ENCODE data around the gene SGF29. TPM values are rescaled to one million over a fixed set of nuclear protein-coding genes. Genes with fewer than 3 reads are reported as not detected.

The SGF29 gene
- total and polyA plus RNA-seq, 2 of the 8 experiments (the other 6 are each of a cell fraction or from before 2014, with no cell fraction given): 3.1 to 22.7 TPM

DNA sequence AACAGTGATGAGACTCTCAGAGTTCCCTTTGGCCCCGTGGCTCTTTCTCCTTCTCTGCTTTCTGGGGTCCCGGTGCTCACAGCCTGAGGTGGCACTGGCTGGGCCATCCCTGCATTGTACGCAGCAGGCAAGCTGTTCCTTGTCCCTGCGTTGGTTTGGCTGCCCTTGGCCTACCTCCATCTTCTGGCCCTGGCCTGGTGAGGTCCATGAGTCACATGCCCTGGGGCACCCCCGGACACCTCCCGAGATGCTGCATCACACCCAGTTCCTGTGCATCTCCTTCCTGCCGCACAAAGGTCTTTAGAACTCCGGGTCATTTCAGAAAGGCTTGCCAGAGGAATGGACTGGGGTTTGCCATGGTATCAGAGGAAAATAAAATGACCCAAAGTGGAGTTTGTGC, 33.7 kb downstream of the SGF29 start:
- 87% methylated on average over 8 of the region's 8 CpGs; no CpG with 5 or more reads in 1 of the 2 experiments for WGBS, 2 experiments (ENCODE audit: extremely low coverage in 1 of 2, insufficient coverage in 1 of 2, insufficient read length in 1 of 2, insufficient replicate concordance in 2 of 2, low coverage in 1 of 2, low lambda C conversion rate in 2 of 2, missing lambda C conversion rate in 1 of 2)
- no peak overlapping the region for H3K14ac ChIP-seq (ENCODE audit: insufficient read length)
- H3K27me3 ChIP-seq (replicated peaks in 1 of 4; ENCODE audit: control insufficient read depth in 3 of 4, extremely low read depth in 1 of 4, insufficient read depth in 3 of 4, low read length in 3 of 4): no peaks in the 10 kb centered on the region
- no peak overlapping the region for H4K5ac ChIP-seq (ENCODE audit: insufficient read length, low read depth, low read length)
- no peak overlapping the region for H2AFZ ChIP-seq (ENCODE audit: low read length)
- POLR2A ChIA-PET (ENCODE audit: partially characterized antibody): interaction anchor here (1.1 kb wide), 1 partner anchor 8 kb away, joined by 3 read pairs; no protein-coding TSS in a partner anchor
- H3K56ac ChIP-seq (replicated peaks; ENCODE audit: insufficient read length, low read depth, low read length): no peak overlapping the region
- H3K27ac ChIP-seq (ENCODE audit: low read depth, low read length): no peak overlapping the region
- no peak overlapping the region for H2BK12ac ChIP-seq (ENCODE audit: low read depth, low read length)
- H3K36me3 ChIP-seq (ENCODE audit: control insufficient read depth in 2 of 4, insufficient read depth in 4 of 4, low read length in 3 of 4): peaks cover 0 to 7% (median 2%) of the 10 kb centered on the region in 4 experiments; a peak in 5 of 8 replicates
- peaks cover 0 to 2% of the 10 kb centered on the region in 2 experiments for H4K20me1 ChIP-seq (replicated peaks in 1 of 2; ENCODE audit: control insufficient read depth in 1 of 2, insufficient read depth in 2 of 2, low read length in 2 of 2)
- no peak overlapping the region for H3K23ac ChIP-seq (ENCODE audit: insufficient read length)
- H2BK5ac ChIP-seq (ENCODE audit: low read depth, low read length): no peak overlapping the region
- no peak overlapping the region for H4K8ac ChIP-seq (ENCODE audit: extremely low read depth, insufficient read depth, low read length)
- H3K4me2 ChIP-seq (ENCODE audit: insufficient read depth in 1 of 2, low read depth in 2 of 2, low read length in 2 of 2): no peak overlapping the region
- no peak overlapping the region for H2BK120ac ChIP-seq (replicated peaks; ENCODE audit: low read depth, low read length)
- FAIRE-seq: no peak
- DNase-seq (ENCODE audit: low read depth in 1 of 2, low spot score in 2 of 2): no peak
- H3K18ac ChIP-seq (ENCODE audit: extremely low read depth, low read length): no peak overlapping the region
- no peak overlapping the region for H3K4me3 ChIP-seq (ENCODE audit: extremely low read depth in 1 of 4, insufficient read depth in 2 of 4, low read depth in 3 of 4, low read length in 4 of 4)
- H3K79me2 ChIP-seq (ENCODE audit: control insufficient read depth in 1 of 2, insufficient read depth in 2 of 2, low read length in 2 of 2): no peaks in the 10 kb centered on the region
- no peak overlapping the region for H4K91ac ChIP-seq (replicated peaks; ENCODE audit: insufficient read length, low read length)
- no peaks in the 10 kb centered on the region for H3K9me3 ChIP-seq (ENCODE audit: insufficient read depth in 2 of 2, low read depth in 1 of 2, low read length in 1 of 2)
- H2AK5ac ChIP-seq (ENCODE audit: low read depth, low read length): no peak overlapping the region
- CTCF ChIA-PET (ENCODE audit: partially characterized antibody): no interaction called here
- no peak overlapping the region for H2BK15ac ChIP-seq (ENCODE audit: low read length)
- H3K79me1 ChIP-seq (ENCODE audit: low read depth, low read length): no peaks in the 10 kb centered on the region
- H3K4me1 ChIP-seq (replicated peaks in 1 of 4; ENCODE audit: control insufficient read depth in 3 of 4, insufficient read depth in 4 of 4, low read length in 3 of 4): no peaks in the 10 kb centered on the region
- no peak overlapping the region for H3K4ac ChIP-seq (replicated peaks; ENCODE audit: insufficient read length, low read depth, low read length)
- H3K9ac ChIP-seq (replicated peaks in 1 of 4; ENCODE audit: extremely low read depth in 1 of 4, low read depth in 3 of 4, low read length in 3 of 4): no peak overlapping the region
- no peaks in the 10 kb centered on the region for H3K23me2 ChIP-seq (ENCODE audit: low read depth, low read length)
- H2BK20ac ChIP-seq (ENCODE audit: low read length): no peak overlapping the region

Data from H1 (cell line).